HFFc6 (cell line): Measurements from ENCODE around the gene ANKRD65. TPM values are rescaled to one million over a fixed set of nuclear protein-coding genes. Genes with fewer than 3 reads are reported as not detected.
A peak's percentile ranks its signal among the peaks of the same experiment; 100 is the strongest.

Experiments used
- DNase-seq: peaks from one replicate; pipeline ENCODE4 v3.0.0-alpha.2; 2018
- H3K27ac Mint-ChIP-seq: 2 replicates; pipeline ENCODE4 v1.8.0; 2020; ENCODE audit warnings: mild to moderate bottlenecking, mixed read lengths
- H3K27me3 Mint-ChIP-seq: 2 replicates; pipeline ENCODE4 v1.8.0; 2021; ENCODE audit warnings: mild to moderate bottlenecking, moderate library complexity, mixed read lengths; ENCODE audit not compliant: insufficient read depth
- H3K36me3 Mint-ChIP-seq: 2 replicates; pipeline ENCODE4 v1.8.0; 2021; ENCODE audit warnings: low read depth, mixed read lengths
- H3K4me1 Mint-ChIP-seq: 2 replicates; pipeline ENCODE4 v1.8.0; 2020; ENCODE audit warnings: low read depth, mixed read lengths
- H3K4me3 Mint-ChIP-seq: 2 replicates; pipeline ENCODE4 v1.8.0; 2020; ENCODE audit warnings: mild to moderate bottlenecking, moderate library complexity, mixed read lengths
- H3K9me3 Mint-ChIP-seq: 2 replicates; pipeline ENCODE4 v1.8.0; 2020; ENCODE audit warnings: mild to moderate bottlenecking, mixed read lengths
- CTCF ChIP-seq: fragments of 200-600 bp; sonication (generic); IDR thresholded peaks from 2 replicates; pipeline ENCODE4 v1.5.0; 2021; ENCODE audit warnings: antibody characterized with exemption, mild to moderate bottlenecking
- total RNA-seq, 6 experiments: library from RNA; stranded (reverse); fragmentation: NEBNext Ultra II Directional; extraction: Animal tissue kit (Norgen Biotek cat#: 25700); gene quantifications; 2 replicates in 1 of 6; 3 replicates in 5 of 6; pipeline ENCODE4 v1.2.3, GENCODE V29; 2021

ANKRD65 gene
- total RNA-seq, 6 experiments from 2014 or later = 0.14 TPM; not detected in 4

- H3K27me3 Mint-ChIP-seq = peaks cover 16% of the 10 kb centered on the region
- no peaks in the 10 kb centered on the region for H3K9me3 Mint-ChIP-seq
- peak overlapping the region; percentile 88 for H3K27ac Mint-ChIP-seq
- peaks cover 43% of the 10 kb centered on the region for H3K4me1 Mint-ChIP-seq
- H3K36me3 Mint-ChIP-seq = peaks cover 50% of the 10 kb centered on the region
- no peak for TF ChIP-seq CTCF
- DNase-seq = no peak
- peak overlapping the region; percentile 91 for H3K4me3 Mint-ChIP-seq
These were observed 21.1 kb downstream of the ANKRD65 start for GRCh38 chr1:1399872-1400575.

DNA sequence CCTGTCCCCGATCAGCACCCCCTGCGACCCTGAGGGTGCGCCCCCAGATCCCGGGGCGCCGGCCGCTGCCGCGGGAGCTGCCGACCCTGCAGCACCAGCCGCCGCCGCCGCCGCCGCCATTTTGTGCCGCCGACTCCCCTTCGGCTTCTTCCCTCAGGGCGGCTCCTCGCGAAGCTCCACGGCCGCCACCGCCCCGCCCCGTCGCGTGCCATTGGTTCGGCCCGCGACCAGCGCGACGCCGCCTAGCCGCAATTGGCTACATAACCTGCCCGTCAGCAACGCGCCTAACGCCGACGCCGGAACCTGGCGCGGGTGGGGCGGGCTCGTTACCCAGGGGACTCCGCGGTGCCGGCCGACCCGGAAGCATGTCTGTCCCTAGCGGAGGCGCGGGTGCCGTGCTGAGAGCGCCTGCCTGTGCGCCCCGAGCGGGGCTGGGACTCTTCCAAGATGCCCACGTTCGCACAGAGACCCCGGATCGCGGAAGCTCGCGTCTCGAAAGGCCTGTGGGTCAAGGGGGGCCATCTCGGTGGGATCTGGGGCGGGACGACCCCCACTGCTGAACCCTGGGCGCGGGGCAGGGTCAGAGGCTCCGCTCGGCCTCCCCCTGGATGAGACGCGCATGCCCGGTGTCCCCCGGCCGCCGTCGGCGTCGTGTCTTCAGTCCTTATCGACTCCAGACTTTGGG is 21.7 kb downstream of the ANKRD65 start, which contains the start of gene CCNL2:
Gene CCNL2 (minus strand): TSS at position 149 of the 685 bp plus-strand sequence. CDS start 29 bp downstream, at position 120.
- H3K4me1 Mint-ChIP-seq = peaks cover 43% of the 10 kb centered on the region
- H3K27ac Mint-ChIP-seq = peak within 1 kb of the TSS; percentile 88
- H3K36me3 Mint-ChIP-seq = peaks cover 50% of the 10 kb centered on the region
- peaks cover 12% of the 10 kb centered on the region for H3K27me3 Mint-ChIP-seq
- peak; percentile 74 for TF ChIP-seq CTCF
- no peaks in the 10 kb centered on the region for H3K9me3 Mint-ChIP-seq
- DNase-seq = peak; percentile 99
- H3K4me3 Mint-ChIP-seq = peak within 1 kb of the TSS; percentile 91

- Mint-ChIP-seq H3K36me3 (peaks cover 51% of the 10 kb centered on the region), H3K27me3 (peaks cover 9% of the 10 kb centered on the region), H3K27ac (peak overlapping the region; percentile 69), H3K4me3 (peak overlapping the region; percentile 91), H3K4me1 (peaks cover 41% of the 10 kb centered on the region), H3K9me3 (no peaks in the 10 kb centered on the region)
- no peak for TF ChIP-seq CTCF
- no peak for DNase-seq
These were observed 22.3 kb downstream of the ANKRD65 start for GRCh38 chr1:1398677-1399186.

DNA sequence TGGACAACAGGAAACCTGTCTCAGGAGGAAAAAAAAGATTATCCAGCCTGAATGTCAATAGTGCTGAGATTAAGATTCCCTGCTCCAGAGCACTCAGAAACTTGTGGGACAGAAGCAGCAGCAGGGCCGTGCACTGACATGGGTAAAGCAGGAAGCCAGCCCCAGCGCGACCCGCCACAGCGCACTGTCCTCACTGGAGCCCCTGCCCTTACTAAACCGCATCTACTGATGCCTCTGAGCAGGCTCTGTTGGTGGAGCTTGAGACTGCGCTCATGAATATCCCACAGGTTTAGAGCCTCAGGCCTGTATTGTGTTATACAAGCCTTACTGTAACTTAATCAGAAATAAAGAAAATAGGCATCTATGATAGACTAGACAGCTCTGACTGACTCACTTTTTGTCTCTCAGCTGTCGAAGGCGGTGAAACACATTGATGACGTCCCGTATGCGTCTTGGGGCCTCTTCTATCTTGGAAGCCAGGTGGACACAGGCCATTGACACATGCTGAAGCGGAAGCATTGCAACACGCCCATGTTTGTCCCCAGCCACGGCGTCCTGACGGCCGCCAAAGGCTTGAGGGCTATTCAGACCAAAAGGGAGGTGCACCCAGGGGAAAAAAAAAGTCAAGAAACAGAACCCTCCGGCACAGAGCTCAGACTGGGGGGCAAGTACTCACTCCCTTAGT is 23.1 kb downstream of the ANKRD65 start:
- no peaks in the 10 kb centered on the region for H3K9me3 Mint-ChIP-seq
- H3K27me3 Mint-ChIP-seq = peaks cover 9% of the 10 kb centered on the region
- DNase-seq = no peak
- H3K36me3 Mint-ChIP-seq = peaks cover 49% of the 10 kb centered on the region
- TF ChIP-seq CTCF = no peak
- peaks cover 37% of the 10 kb centered on the region for H3K4me1 Mint-ChIP-seq
- peak overlapping the region; percentile 69 for H3K27ac Mint-ChIP-seq
- peak overlapping the region; percentile 91 for H3K4me3 Mint-ChIP-seq

DNA sequence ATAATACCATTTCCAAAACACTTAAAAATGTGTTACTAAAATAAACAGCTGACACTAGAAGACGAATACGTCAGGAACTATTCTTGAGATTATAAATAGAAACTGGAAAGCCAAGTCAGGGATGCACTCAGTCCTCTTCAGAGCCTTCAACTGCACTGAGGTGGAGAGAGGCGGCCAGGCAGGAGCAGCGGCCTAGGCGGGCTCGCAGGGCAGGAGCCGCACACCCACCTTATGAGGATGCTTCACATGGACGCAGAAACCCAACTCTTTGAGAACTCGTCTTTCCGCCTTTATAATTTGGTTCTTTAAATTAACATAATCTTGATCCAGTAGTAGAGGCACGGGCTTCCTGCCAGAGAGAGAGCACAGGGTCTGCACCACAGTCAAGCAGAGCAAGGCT is 25.9 kb downstream of the ANKRD65 start:
- Mint-ChIP-seq H3K27ac (no peak overlapping the region; the same call in 1 of the 2 replicates), H3K36me3 (peaks cover 55% of the 10 kb centered on the region), H3K27me3 (peaks cover 5% of the 10 kb centered on the region; the same call in 1 of the 2 replicates), H3K4me1 (peaks cover 12% of the 10 kb centered on the region), H3K9me3 (no peaks in the 10 kb centered on the region), H3K4me3 (no peak overlapping the region)
- TF ChIP-seq CTCF = no peak
- DNase-seq = no peak
